Measurements from ENCODE around the gene GLB1L3.

DNA sequence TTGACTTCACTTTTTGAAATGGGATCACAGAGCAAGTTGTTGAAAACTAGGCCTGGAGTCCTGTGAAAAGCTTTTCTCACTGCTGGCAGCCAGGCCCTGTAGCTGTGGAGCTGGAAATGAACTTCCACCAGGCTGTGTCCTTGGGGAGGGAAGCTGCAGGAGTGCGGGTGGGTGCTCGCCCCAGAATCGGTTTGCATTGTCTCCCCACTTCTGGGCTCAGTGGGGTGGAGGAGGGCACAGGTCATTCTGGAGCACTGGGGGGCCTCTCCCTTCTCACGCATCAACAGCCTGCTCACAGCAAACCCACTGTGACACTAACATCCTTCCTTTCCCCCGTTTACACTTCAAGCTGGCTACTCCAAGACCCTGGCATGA lies 70.8 kb downstream of the GLB1L3 start:
- TF ChIP-seq POLR2A (IDR thresholded peaks at IDR 0.05; ENCODE audit: low read length) (no peak), GATA1 (IDR thresholded peaks at IDR 0.05; ENCODE audit: low read depth, low read length) (no peak)
